Measurements from ENCODE around the gene GET4.

The GET4 gene

GRCh38 chr7:888081-889024 is 12.0 kb downstream of the GET4 start:
- Histone ChIP-seq H3K4me3 (ENCODE audit: low read depth, low read length) (no peak overlapping the region), H3K4me2 (ENCODE audit: low read length) (no peak overlapping the region), H3K27ac (no peak overlapping the region), H3K79me2 (peaks cover 52% of the 10 kb centered on the region), H3K27me3 (ENCODE audit: control insufficient read depth, insufficient read depth, low read length) (no peaks in the 10 kb centered on the region), H3K36me3 (ENCODE audit: control insufficient read depth, insufficient read depth, low read length) (no peaks in the 10 kb centered on the region), H3K9me3 (ENCODE audit: control insufficient read depth, low read length) (no peaks in the 10 kb centered on the region), H2AFZ (no peak overlapping the region), H3K9ac (no peak overlapping the region), H3K4me1 (no peaks in the 10 kb centered on the region)
- no peak for TF ChIP-seq CTCF (IDR thresholded peaks at IDR 0.05)

GRCh38 chr7:889025-889390 is 12.7 kb downstream of the GET4 start:
- Histone ChIP-seq H3K4me2 (ENCODE audit: low read length) (no peak overlapping the region), H3K4me3 (ENCODE audit: low read depth, low read length) (no peak overlapping the region), H3K9me3 (ENCODE audit: control insufficient read depth, low read length) (no peaks in the 10 kb centered on the region), H3K9ac (no peak overlapping the region), H2AFZ (no peak overlapping the region), H3K4me1 (no peaks in the 10 kb centered on the region), H3K27ac (no peak overlapping the region), H3K79me2 (peaks cover 45% of the 10 kb centered on the region), H3K27me3 (ENCODE audit: control insufficient read depth, insufficient read depth, low read length) (no peaks in the 10 kb centered on the region), H3K36me3 (ENCODE audit: control insufficient read depth, insufficient read depth, low read length) (no peaks in the 10 kb centered on the region)
- TF ChIP-seq CTCF (IDR thresholded peaks at IDR 0.05), result no peak

GRCh38 chr7:889391-889790 is 13.0 kb downstream of the GET4 start:
- Histone ChIP-seq H2AFZ (no peak overlapping the region), H3K9me3 (ENCODE audit: control insufficient read depth, low read length) (no peaks in the 10 kb centered on the region), H3K4me1 (no peaks in the 10 kb centered on the region), H3K4me3 (ENCODE audit: low read depth, low read length) (no peak overlapping the region), H3K79me2 (peaks cover 42% of the 10 kb centered on the region), H3K4me2 (ENCODE audit: low read length) (no peak overlapping the region), H3K9ac (no peak overlapping the region), H3K36me3 (ENCODE audit: control insufficient read depth, insufficient read depth, low read length) (no peaks in the 10 kb centered on the region), H3K27ac (no peak overlapping the region), H3K27me3 (ENCODE audit: control insufficient read depth, insufficient read depth, low read length) (no peaks in the 10 kb centered on the region)
- no peak for TF ChIP-seq CTCF (IDR thresholded peaks at IDR 0.05)

GRCh38 chr7:890868-891267 is 14.5 kb downstream of the GET4 start:
- no peaks in the 10 kb centered on the region for H3K36me3 ChIP-seq (ENCODE audit: control insufficient read depth, insufficient read depth, low read length)
- no peaks in the 10 kb centered on the region for H3K4me1 ChIP-seq
- H3K27ac ChIP-seq, result no peak overlapping the region
- H3K27me3 ChIP-seq (ENCODE audit: control insufficient read depth, insufficient read depth, low read length), result no peaks in the 10 kb centered on the region
- H3K9ac ChIP-seq, result no peak overlapping the region
- H3K4me3 ChIP-seq (ENCODE audit: low read depth, low read length), result no peak overlapping the region
- H2AFZ ChIP-seq, result no peak overlapping the region
- H3K9me3 ChIP-seq (ENCODE audit: control insufficient read depth, low read length), result no peaks in the 10 kb centered on the region
- no peak overlapping the region for H3K4me2 ChIP-seq (ENCODE audit: low read length)
- TF ChIP-seq CTCF (IDR thresholded peaks at IDR 0.05), result no peak
- peaks cover 28% of the 10 kb centered on the region for H3K79me2 ChIP-seq

GRCh38 chr7:891291-891690 is 14.9 kb downstream of the GET4 start:
- TF ChIP-seq CTCF (IDR thresholded peaks at IDR 0.05), result no peak
- H2AFZ ChIP-seq, result no peak overlapping the region
- peaks cover 23% of the 10 kb centered on the region for H3K79me2 ChIP-seq
- no peaks in the 10 kb centered on the region for H3K36me3 ChIP-seq (ENCODE audit: control insufficient read depth, insufficient read depth, low read length)
- no peak overlapping the region for H3K4me2 ChIP-seq (ENCODE audit: low read length)
- no peak overlapping the region for H3K27ac ChIP-seq
- H3K4me1 ChIP-seq, result no peaks in the 10 kb centered on the region
- H3K27me3 ChIP-seq (ENCODE audit: control insufficient read depth, insufficient read depth, low read length), result no peaks in the 10 kb centered on the region
- H3K4me3 ChIP-seq (ENCODE audit: low read depth, low read length), result no peak overlapping the region
- no peak overlapping the region for H3K9ac ChIP-seq
- no peaks in the 10 kb centered on the region for H3K9me3 ChIP-seq (ENCODE audit: control insufficient read depth, low read length)

All from parathyroid adenoma (tissue), 2 donors.